ENCODE measurements around the gene CTSE. TPM values are rescaled to one million over a fixed set of nuclear protein-coding genes. Genes with fewer than 3 reads are reported as not detected.

CTSE gene
- total and polyA plus RNA-seq, 2 of the 4 experiments (the other 2 are of a cell fraction), result not detected

GRCh38 chr1:206006946-206007345, 16.7 kb downstream of the CTSE start:
- no peak overlapping the region for H4K5ac ChIP-seq (ENCODE audit: low read depth, low read length)
- H3K56ac ChIP-seq (ENCODE audit: extremely low read depth, insufficient read depth, low read length), result no peak overlapping the region
- WGBS, 2 experiments (ENCODE audit: extremely low coverage in 2 of 2, insufficient read length in 1 of 2), result no CpG with 5 or more reads among the region's 4 CpGs
- in situ Hi-C loops (cut with MboI; ENCODE audit: low sequenced_read_pairs) (no loop called here), intact Hi-C loops (cut with micrococcal nuclease) (no loop called here), dilution Hi-C loops (cut with HindIII; ENCODE audit: low sequenced_read_pairs, unreplicated experiment) (no loop called here)
- H3K36me3 ChIP-seq (ENCODE audit: control insufficient read depth, insufficient read depth, low read length), result no peaks in the 10 kb centered on the region
- H3K9ac ChIP-seq (ENCODE audit: low read depth, low read length), result no peak overlapping the region
- H2BK120ac ChIP-seq (ENCODE audit: low read depth, low read length), result no peak overlapping the region
- peaks cover 0 to 7% of the 10 kb centered on the region in 2 experiments; a peak in 2 of 4 replicates for H3K79me1 ChIP-seq (ENCODE audit: low read depth in 1 of 2, low read length in 2 of 2)
- H3K4me3 ChIP-seq (ENCODE audit: insufficient read depth, low read depth, low read length), result no peak overlapping the region
- H2AK9ac ChIP-seq (replicated peaks; ENCODE audit: low read depth, low read length, poor library complexity), result no peak overlapping the region
- peaks cover 11% of the 10 kb centered on the region for H3K4me1 ChIP-seq (ENCODE audit: control insufficient read depth, insufficient read depth, low read length)
- no TSS peak for BruUV-seq (replicated peaks)
- no peak overlapping the region for H3K23ac ChIP-seq (ENCODE audit: low read depth, low read length)
- no peak overlapping the region for H2AK5ac ChIP-seq (ENCODE audit: low read depth, low read length)
- H2AFZ ChIP-seq (replicated peaks; ENCODE audit: low read length, poor library complexity), result no peak overlapping the region
- no peak overlapping the region for H2BK5ac ChIP-seq (ENCODE audit: low read depth, low read length, poor library complexity, severe bottlenecking)
- DNase-seq, result no peak
- TF ChIP-seq MXI1 (IDR thresholded peaks at IDR 0.05; ENCODE audit: borderline replicate concordance, low read depth, low read length), result no peak
- no peak for TF ChIP-seq CEBPB (IDR thresholded peaks at IDR 0.05; ENCODE audit: low read depth, low read length)
- no peak for TF ChIP-seq SMC3 (IDR thresholded peaks at IDR 0.05; ENCODE audit: low read depth, low read length)
- no peak for TF ChIP-seq FOS (IDR thresholded peaks at IDR 0.05; ENCODE audit: low read depth, low read length)
- TF ChIP-seq POLR2A (IDR thresholded peaks at IDR 0.05; ENCODE audit: low read depth, low read length), result no peak
- TF ChIP-seq USF2 (IDR thresholded peaks at IDR 0.05; ENCODE audit: low read depth, low read length), result no peak
- TF ChIP-seq RFX5 (IDR thresholded peaks at IDR 0.05; ENCODE audit: low read depth, low read length), result no peak
- no peak for TF ChIP-seq NFE2L2 (IDR thresholded peaks at IDR 0.05; ENCODE audit: low read depth, low read length)
- TF ChIP-seq RCOR1 (IDR thresholded peaks at IDR 0.05; ENCODE audit: insufficient replicate concordance, low read length), result no peak
- no peak for TF ChIP-seq MAFK (IDR thresholded peaks at IDR 0.05; ENCODE audit: low read depth, low read length)
- TF ChIP-seq BHLHE40 (IDR thresholded peaks at IDR 0.05; ENCODE audit: low read depth, low read length), result no peak
- TF ChIP-seq CHD1 (IDR thresholded peaks at IDR 0.05; ENCODE audit: low read depth, low read length), result no peak
- TF ChIP-seq ELK1 (IDR thresholded peaks at IDR 0.05; ENCODE audit: borderline replicate concordance, low read depth, low read length), result no peak
- TF ChIP-seq RAD21 (IDR thresholded peaks at IDR 0.05; ENCODE audit: low read length), result no peak
- TF ChIP-seq MAZ (IDR thresholded peaks at IDR 0.05; ENCODE audit: borderline replicate concordance, low read depth, low read length), result no peak
- no peak for TF ChIP-seq CTCF (conservative IDR thresholded peaks at IDR 0.05; ENCODE audit: low read depth, low read length)
- no peak overlapping the region for H4K91ac ChIP-seq (ENCODE audit: insufficient read depth, low read depth, low read length)
- no peak overlapping the region for H3K27ac ChIP-seq (ENCODE audit: insufficient read depth, low read length)
- H2BK15ac ChIP-seq (ENCODE audit: low read depth, low read length), result no peak overlapping the region
- H3K9me1 ChIP-seq (ENCODE audit: insufficient read depth, low read length), result peaks cover 19% of the 10 kb centered on the region
- no peak overlapping the region for H3K4ac ChIP-seq (ENCODE audit: low read depth, low read length)
- no peaks in the 10 kb centered on the region for H4K20me1 ChIP-seq (ENCODE audit: insufficient read depth, low read length)
- H2BK20ac ChIP-seq (ENCODE audit: low read depth, low read length), result no peak overlapping the region
- H3K14ac ChIP-seq (replicated peaks; ENCODE audit: low read depth, low read length), result no peak overlapping the region
- H3K9me3 ChIP-seq (ENCODE audit: control insufficient read depth, insufficient read depth, low read length), result no peaks in the 10 kb centered on the region
- H3K18ac ChIP-seq (ENCODE audit: low read depth, low read length), result no peak overlapping the region
- H3K27me3 ChIP-seq (ENCODE audit: control insufficient read depth, insufficient read depth, low read length), result peaks cover 10% of the 10 kb centered on the region
- POLR2A ChIA-PET (ENCODE audit: unreplicated experiment), result no interaction called here
- H4K8ac ChIP-seq (ENCODE audit: low read depth in 2 of 2, low read length in 2 of 2), result no peak overlapping the region
- ATAC-seq (ENCODE audit: low read depth), result no peak
- no peak overlapping the region for H3K4me2 ChIP-seq (ENCODE audit: low read depth, low read length)
- CTCF ChIA-PET, result no interaction called here
